ENCODE measurements around the gene RNF181. TPM values are rescaled to one million over a fixed set of nuclear protein-coding genes. Genes with fewer than 3 reads are reported as not detected.

The RNF181 gene
- total and polyA plus RNA-seq, 2 of the 13 experiments (the other 11 are each of a cell fraction or from before 2014, with no cell fraction given), result 224 to 578 TPM

DNA sequence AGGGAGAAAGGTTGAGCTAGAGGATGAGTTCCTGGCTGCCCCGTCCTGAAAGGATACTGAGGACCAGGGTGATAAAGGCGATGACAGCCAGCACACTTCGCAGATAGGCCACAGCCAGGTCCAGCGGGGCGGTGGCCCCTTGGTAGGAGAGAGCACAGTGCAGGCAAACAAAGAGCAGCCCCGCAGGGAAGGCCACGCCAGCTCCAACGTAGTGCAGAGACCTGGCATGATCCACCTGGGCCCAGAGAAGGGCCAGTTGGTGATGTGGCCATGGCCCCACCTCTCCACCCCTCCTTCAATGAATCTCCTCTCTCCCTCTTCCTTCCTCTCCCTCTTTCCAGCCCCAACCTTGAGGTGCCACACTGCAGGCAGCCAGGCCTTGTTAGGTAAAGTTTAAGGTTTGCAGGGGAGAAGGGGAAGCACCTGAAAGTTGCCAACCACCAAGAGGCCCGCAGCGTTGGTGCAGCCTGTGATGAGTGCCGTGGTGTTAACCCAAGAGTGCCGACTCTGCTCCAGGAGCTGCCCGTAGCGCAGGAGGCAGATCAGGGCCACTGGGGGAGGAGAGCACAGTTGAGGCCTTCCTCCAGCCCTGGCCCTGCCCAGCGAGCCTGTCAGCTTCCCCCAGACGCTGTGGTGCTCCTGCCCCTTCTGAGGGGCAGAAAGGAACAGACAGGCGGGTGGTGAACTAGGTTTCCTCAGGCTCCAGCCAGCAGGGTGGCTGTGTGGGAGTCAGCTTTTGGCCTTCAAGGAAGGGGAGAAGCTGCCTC, 4.1 kb downstream of the RNF181 start (continued):
- TF ChIP-seq RBM39 (IDR thresholded peaks at IDR 0.05; ENCODE audit: low read depth, low read length, poor library complexity, severe bottlenecking) (peak; percentile 69), RARA (CRISPR knock-in tag; IDR thresholded peaks at IDR 0.05) (no peak), ZNF598 (CRISPR knock-in tag; IDR thresholded peaks at IDR 0.05; ENCODE audit: borderline replicate concordance) (0 out of 2 replicates have a peak, but pooled peaks have one; percentile 59), ARNT (IDR thresholded peaks at IDR 0.05) (no peak), ZC3H13 (CRISPR knock-in tag; IDR thresholded peaks at IDR 0.05) (no peak), ZMYM3 (CRISPR knock-in tag; IDR thresholded peaks at IDR 0.05) (0 out of 2 replicates have a peak, but pooled peaks have one; percentile 39), JUNB (CRISPR knock-in tag; IDR thresholded peaks at IDR 0.05; ENCODE audit: borderline replicate concordance) (no peak), SP4 (CRISPR knock-in tag; IDR thresholded peaks at IDR 0.05) (peak; percentile 32; the same call in 1 of the 2 replicates), POLR2A (IDR thresholded peaks at IDR 0.05; ENCODE audit: insufficient read depth in 1 of 2, low read depth in 2 of 2, low read length in 2 of 2) (no peak), AGO1 (IDR thresholded peaks at IDR 0.05; ENCODE audit: low read depth, low read length, poor library complexity, severe bottlenecking) (peak; percentile 57), ZKSCAN5 (CRISPR knock-in tag; IDR thresholded peaks at IDR 0.05) (no peak), RFXANK (CRISPR knock-in tag; IDR thresholded peaks at IDR 0.05) (no peak), DMAP1 (CRISPR knock-in tag; IDR thresholded peaks at IDR 0.05) (0 out of 2 replicates have a peak, but pooled peaks have one; percentile 30), POLR2AphosphoS5 (IDR thresholded peaks at IDR 0.05; ENCODE audit: low read depth, low read length) (peak; percentile 16; the same call in 1 of the 2 replicates), PAF1 (CRISPR knock-in tag; IDR thresholded peaks at IDR 0.05) (no peak), RXRA (CRISPR knock-in tag; IDR thresholded peaks at IDR 0.05) (0 out of 2 replicates have a peak, but pooled peaks have one; percentile 28), HNRNPL (IDR thresholded peaks at IDR 0.05; ENCODE audit: low read depth, low read length) (peak; percentile 38; the same call in 1 of the 2 replicates), SMARCC2 (IDR thresholded peaks at IDR 0.05) (no peak)
- TF ChIP-seq, protein P1, sequence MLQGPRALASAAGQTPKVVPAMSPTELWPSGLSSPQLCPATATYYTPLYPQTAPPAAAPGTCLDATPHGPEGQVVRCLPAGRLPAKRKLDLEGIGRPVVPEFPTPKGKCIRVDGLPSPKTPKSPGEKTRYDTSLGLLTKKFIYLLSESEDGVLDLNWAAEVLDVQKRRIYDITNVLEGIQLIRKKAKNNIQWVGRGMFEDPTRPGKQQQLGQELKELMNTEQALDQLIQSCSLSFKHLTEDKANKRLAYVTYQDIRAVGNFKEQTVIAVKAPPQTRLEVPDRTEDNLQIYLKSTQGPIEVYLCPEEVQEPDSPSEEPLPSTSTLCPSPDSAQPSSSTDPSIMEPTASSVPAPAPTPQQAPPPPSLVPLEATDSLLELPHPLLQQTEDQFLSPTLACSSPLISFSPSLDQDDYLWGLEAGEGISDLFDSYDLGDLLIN (CRISPR knock-in tag; IDR thresholded peaks at IDR 0.05; ENCODE audit: borderline replicate concordance), result no peak
- TF ChIP-seq, protein P2, sequence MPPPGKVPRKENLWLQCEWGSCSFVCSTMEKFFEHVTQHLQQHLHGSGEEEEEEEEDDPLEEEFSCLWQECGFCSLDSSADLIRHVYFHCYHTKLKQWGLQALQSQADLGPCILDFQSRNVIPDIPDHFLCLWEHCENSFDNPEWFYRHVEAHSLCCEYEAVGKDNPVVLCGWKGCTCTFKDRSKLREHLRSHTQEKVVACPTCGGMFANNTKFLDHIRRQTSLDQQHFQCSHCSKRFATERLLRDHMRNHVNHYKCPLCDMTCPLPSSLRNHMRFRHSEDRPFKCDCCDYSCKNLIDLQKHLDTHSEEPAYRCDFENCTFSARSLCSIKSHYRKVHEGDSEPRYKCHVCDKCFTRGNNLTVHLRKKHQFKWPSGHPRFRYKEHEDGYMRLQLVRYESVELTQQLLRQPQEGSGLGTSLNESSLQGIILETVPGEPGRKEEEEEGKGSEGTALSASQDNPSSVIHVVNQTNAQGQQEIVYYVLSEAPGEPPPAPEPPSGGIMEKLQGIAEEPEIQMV (CRISPR knock-in tag; IDR thresholded peaks at IDR 0.05; ENCODE audit: low read depth), result no peak
- TF ChIP-seq, protein P3, sequence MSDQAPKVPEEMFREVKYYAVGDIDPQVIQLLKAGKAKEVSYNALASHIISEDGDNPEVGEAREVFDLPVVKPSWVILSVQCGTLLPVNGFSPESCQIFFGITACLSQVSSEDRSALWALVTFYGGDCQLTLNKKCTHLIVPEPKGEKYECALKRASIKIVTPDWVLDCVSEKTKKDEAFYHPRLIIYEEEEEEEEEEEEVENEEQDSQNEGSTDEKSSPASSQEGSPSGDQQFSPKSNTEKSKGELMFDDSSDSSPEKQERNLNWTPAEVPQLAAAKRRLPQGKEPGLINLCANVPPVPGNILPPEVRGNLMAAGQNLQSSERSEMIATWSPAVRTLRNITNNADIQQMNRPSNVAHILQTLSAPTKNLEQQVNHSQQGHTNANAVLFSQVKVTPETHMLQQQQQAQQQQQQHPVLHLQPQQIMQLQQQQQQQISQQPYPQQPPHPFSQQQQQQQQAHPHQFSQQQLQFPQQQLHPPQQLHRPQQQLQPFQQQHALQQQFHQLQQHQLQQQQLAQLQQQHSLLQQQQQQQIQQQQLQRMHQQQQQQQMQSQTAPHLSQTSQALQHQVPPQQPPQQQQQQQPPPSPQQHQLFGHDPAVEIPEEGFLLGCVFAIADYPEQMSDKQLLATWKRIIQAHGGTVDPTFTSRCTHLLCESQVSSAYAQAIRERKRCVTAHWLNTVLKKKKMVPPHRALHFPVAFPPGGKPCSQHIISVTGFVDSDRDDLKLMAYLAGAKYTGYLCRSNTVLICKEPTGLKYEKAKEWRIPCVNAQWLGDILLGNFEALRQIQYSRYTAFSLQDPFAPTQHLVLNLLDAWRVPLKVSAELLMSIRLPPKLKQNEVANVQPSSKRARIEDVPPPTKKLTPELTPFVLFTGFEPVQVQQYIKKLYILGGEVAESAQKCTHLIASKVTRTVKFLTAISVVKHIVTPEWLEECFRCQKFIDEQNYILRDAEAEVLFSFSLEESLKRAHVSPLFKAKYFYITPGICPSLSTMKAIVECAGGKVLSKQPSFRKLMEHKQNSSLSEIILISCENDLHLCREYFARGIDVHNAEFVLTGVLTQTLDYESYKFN (CRISPR knock-in tag; conservative IDR thresholded peaks at IDR 0.05), result peak; percentile 24; the same call in 1 of the 2 replicates
- TF ChIP-seq, protein P4, sequence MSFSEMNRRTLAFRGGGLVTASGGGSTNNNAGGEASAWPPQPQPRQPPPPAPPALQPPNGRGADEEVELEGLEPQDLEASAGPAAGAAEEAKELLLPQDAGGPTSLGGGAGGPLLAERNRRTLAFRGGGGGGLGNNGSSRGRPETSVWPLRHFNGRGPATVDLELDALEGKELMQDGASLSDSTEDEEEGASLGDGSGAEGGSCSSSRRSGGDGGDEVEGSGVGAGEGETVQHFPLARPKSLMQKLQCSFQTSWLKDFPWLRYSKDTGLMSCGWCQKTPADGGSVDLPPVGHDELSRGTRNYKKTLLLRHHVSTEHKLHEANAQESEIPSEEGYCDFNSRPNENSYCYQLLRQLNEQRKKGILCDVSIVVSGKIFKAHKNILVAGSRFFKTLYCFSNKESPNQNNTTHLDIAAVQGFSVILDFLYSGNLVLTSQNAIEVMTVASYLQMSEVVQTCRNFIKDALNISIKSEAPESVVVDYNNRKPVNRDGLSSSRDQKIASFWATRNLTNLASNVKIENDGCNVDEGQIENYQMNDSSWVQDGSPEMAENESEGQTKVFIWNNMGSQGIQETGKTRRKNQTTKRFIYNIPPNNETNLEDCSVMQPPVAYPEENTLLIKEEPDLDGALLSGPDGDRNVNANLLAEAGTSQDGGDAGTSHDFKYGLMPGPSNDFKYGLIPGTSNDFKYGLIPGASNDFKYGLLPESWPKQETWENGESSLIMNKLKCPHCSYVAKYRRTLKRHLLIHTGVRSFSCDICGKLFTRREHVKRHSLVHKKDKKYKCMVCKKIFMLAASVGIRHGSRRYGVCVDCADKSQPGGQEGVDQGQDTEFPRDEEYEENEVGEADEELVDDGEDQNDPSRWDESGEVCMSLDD (CRISPR knock-in tag; IDR thresholded peaks at IDR 0.05; ENCODE audit: borderline replicate concordance), result no peak
